NCI-H446 treated with DMSO at 0.1 percent for 48 hours (cell line): ENCODE measurements around the gene FBXL7.

Experiments
- DNase-seq: peaks from one replicate; lab custom pipeline; 2025; lab: John Stamatoyannopoulos, UW

The FBXL7 gene

GRCh38 chr5:15545082-15545481, 45.1 kb downstream of the FBXL7 start:
- DNase-seq, result no peak

DNA sequence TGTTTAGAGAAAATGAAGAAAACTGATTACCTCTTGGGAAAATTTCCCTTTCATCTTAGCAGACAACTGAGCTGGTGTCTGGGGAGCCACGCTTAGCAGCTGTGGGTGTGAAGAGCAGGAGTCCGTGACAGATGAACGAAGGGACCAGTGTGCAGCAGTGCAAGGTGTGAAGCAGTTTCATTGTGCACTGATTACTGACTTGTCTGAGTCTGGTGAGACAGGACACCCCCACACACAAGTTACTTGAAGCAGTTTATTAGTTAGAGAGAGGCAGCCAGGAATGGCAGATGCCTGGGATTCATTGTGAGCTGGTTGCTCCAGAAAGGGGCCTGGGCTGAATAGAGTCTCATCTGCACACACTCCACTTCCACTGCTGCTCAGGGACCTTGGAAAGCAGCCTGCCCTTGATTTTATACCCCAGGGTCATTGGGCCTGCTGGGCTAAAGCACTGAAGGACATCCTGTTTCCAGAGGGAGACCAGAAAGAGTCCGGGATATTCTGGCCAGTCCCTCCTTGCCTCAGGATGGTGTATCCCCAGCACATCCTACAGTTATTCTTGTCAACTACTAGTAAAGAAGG, 47.4 kb downstream of the FBXL7 start:
- no peak for DNase-seq

GRCh38 chr5:15549961-15550360, 50.0 kb downstream of the FBXL7 start:
- no peak for DNase-seq

DNA sequence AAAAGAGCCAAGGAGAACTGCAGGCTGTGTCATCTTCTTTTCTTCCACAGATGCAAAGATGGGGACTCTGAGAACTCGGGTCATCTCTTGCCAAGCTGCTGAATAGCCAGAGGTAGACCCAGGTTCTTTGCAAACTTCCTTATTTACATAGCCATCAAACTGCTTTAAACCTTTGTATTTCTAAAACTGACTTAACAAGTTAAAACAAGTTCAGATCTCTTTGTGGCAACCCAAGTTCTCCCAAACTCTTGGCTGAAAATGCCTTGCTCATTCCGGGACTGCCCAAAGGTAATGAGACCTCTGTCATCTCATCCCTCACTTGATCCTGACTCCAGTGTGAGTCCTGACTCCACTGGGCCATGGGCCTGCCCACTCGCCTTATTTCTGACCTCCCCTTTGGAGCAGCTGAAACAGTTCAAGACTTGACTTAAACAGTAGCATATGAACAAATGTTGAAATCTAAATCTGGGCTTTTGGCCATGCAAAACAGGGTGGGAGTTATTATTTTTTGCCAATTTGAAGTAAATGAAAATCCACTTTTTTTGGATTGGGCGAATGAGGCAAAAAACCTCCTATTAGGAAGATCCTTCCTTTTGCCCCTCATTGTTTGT, 50.6 kb downstream of the FBXL7 start:
- no peak for DNase-seq

DNA sequence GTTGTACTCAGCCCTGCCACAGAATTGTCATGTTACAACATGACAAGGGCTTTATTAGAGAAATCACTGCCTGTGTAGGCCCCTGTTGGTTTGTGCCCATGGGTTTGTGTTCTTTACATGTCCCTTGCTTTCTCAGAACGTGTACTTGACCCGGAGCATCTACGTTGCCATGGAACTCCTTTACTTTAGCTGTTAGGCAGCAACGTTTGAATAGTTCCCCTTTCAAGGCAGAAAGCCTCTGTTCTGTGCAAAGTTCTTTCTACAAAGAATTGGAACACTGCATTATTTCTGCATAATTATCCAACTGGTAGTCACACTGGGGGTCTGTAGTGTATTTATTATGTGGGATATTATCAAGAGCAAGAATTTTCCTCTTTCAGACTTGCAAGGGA, 51.1 kb downstream of the FBXL7 start:
- no peak for DNase-seq

GRCh38 chr5:15554542-15554941, 54.6 kb downstream of the FBXL7 start:
- no peak for DNase-seq

DNA sequence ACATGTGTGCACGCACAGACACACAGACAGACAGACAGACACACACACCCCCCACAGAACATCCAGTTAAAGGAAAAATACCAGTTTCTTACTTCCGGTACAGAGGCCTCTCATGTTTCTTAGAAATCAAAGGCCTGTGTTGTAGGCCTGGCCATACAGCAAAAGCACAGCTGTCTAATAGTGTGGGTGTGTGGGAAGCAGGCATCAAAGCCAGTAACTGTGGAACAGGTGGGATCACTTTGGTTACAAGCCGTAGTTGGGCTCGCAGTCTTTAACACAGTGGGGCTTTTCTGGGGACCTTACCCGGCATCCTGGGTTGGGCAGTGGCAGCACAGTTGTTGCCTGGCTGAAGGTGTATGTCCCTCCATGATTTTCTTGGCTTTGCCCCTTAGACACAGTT, 55.2 kb downstream of the FBXL7 start:
- no peak for DNase-seq

- DNase-seq, result no peak
Observed at GRCh38 chr5:15558240-15558639, 58.3 kb downstream of the FBXL7 start.

GRCh38 chr5:15558681-15559080, 58.7 kb downstream of the FBXL7 start:
- no peak for DNase-seq

DNA sequence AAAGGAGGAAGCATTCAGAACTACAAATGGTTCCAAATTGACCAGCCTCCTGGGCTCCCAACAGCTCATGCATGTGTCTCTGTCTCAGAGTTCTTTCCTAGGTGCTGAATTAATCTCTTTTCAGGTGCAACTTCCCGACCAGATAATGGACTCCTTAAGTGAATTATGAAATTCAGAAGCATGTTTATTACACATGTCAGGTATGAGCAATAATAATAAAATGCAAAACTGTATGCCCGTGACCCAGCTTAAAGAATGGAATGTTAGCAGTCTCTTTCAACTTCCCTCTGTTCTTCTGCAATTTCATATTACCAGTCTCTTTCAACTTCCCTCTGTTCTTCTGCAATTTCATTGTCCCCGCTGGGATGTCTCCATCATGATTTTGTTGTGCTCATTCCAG, 60.4 kb downstream of the FBXL7 start:
- no peak for DNase-seq

DNA sequence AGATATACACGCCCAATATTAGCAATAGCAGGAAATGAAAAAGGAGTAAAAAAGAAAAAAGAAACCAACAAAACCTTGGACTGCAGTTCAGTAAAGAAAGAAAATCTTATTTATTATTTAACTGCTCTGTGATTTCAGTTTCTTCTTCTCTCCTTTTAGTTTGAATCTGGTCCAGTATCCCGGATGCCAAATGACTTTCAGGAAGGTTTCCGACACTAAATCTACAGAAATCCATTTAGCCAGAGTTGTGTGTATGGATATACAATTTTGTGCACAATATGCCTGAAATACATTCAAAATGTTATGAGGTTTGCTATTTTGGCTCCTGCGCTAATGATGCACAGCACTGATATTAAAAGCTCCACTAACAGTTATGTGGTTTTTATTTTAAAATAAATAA, 64.5 kb downstream of the FBXL7 start:
- DNase-seq, result no peak

- DNase-seq, result no peak
Observed at GRCh38 chr5:15564957-15565356, 65.0 kb downstream of the FBXL7 start.

DNA sequence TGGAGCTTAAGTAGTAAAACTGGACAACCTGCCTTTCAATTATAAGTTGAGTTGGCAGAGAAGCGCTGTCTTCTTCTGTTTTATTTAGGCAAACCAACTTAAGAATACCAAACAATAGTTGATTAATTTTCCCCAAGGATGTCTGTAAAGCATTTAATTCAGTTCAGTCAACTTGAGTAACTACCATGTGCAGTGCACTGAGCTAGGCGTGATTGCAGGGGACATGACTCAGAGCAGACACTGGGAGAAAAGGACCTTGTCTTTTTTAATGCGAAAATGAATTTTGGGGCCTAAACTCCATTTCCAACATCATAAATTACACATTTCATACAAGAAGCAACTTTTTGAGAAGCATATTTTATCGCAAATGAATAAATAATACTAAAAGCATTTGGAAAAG, 66.3 kb downstream of the FBXL7 start:
- DNase-seq, result no peak

GRCh38 chr5:15566789-15567188, 66.8 kb downstream of the FBXL7 start:
- DNase-seq, result no peak

GRCh38 chr5:15570491-15570890, 70.5 kb downstream of the FBXL7 start:
- no peak for DNase-seq

GRCh38 chr5:15571081-15571480, 71.1 kb downstream of the FBXL7 start:
- no peak for DNase-seq

DNA sequence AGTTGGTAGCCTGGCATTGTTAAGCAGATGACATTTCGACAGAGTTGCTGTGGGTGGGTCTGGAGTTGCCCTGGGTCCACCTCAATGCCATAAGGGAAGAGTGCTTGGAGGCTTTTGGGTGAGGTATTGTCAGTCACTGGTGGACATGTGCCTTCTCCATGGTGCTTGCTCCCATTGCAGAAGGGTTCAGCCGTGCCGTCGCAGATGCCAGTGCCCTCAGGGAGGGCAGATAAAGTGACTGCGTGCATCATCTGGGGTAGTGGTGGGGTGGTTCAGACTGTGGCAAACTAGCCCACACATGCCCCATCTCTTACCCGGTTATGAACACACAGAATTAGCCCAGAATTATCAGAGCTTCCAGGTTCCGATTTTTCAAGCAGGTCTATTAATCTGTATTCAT, 71.6 kb downstream of the FBXL7 start:
- no peak for DNase-seq

GRCh38 chr5:15573590-15573989, 73.6 kb downstream of the FBXL7 start:
- DNase-seq, result no peak

DNA sequence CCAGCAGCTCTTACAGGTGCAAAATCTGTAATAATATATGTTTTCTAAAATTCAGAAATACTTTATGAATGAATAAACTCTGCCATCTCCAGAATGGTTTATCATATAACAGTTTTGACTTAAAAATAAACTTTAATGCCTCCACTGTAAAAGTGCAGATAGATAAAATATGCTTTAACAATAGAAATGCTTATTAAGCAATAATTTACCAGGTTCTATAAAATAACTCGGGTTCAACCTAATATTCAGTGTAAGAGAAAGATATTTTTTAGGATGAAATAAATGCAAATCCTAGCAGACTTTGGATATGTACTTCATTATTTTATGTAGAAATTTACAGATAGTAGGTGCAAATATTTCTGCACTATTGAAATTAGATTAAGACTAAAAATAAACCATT, 74.1 kb downstream of the FBXL7 start:
- DNase-seq, result no peak

DNA sequence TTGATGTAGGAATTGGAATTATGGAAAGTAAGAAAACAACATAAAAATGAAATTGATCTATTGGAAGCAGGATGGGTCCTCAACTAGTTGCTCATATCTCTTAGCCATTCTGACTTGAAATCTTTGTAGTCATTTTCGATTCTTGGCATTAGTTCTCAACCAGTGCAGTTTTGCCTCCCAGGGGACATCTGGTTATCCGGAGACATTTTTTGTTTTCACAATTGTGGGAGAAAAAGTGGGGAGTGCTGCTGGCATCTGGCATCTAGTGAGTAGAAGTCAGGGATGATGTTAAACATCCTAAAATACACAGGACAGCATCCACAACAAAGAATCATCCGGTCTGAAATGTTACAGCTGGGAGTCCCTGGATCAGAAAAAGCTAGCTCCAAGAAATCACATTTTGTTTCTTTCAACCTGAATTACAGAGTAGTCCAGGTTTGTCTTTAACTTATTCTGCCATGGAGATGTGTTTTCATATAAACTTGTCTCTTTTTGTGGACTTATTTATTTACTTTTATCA, 74.9 kb downstream of the FBXL7 start:
- DNase-seq, result no peak

DNA sequence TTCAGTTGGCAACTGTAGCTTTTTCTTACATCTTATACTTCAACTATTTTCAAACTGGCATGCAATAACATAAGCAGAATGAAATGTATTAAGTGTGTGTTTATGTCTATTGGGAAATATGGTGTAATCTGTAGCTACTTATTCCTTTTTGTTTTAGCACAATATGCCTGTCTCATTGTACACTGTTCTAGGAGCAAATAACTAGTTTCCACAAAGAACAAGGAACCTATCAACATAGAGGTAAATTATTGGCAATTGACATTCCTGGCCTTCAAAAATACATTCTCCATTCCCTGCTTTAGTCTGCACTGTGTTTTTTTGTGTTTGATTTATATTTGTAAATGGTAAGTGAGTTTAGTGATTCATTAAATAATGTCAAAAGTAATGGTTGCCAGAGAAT, 75.7 kb downstream of the FBXL7 start:
- no peak for DNase-seq

- DNase-seq, result no peak
Observed at GRCh38 chr5:15577132-15577531, 77.2 kb downstream of the FBXL7 start.

GRCh38 chr5:15577831-15578230, 77.9 kb downstream of the FBXL7 start:
- no peak for DNase-seq
